IPS-NIHi11 (cell line): Measurements from ENCODE around the gene SLC43A1.

Experiments
- DNase-seq: peaks from one replicate; pipeline ENCODE4 v3.0.0; 2012; ENCODE audit warnings: mixed read lengths, low spot score

The SLC43A1 gene

DNA sequence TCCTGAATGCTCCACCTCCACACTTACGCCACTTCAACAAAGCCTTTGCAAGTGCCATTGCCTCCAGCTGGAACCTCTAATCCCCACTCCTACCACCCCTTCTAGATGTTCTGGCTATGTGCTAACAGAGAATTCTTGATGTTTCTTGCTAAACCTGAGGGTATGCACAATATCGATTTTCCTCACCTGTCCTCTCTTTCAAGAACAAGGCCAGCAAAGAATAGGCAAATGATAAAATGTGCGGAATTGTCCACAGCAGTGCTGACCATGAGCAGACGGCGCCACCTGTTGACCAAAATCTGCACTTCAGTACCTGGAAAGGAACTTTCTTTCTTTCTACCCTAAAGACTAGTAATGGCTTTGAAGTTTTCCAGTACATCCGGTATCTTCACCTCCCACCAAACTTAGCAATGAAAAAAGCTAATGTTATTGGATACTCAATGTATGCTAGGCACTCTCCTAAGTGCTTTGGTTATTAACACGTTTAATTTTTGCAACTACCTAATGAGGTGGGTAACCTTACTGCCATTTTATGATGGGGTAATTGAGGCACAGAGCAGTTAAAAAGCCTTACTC, 11.6 kb upstream of the SLC43A1 start:
- peak; percentile 58 for DNase-seq

GRCh38 chr11:57523419-57523818, 7.9 kb upstream of the SLC43A1 start:
- no peak for DNase-seq

- no peak for DNase-seq
These were observed 5.6 kb upstream of the SLC43A1 start for GRCh38 chr11:57521116-57521515.

DNA sequence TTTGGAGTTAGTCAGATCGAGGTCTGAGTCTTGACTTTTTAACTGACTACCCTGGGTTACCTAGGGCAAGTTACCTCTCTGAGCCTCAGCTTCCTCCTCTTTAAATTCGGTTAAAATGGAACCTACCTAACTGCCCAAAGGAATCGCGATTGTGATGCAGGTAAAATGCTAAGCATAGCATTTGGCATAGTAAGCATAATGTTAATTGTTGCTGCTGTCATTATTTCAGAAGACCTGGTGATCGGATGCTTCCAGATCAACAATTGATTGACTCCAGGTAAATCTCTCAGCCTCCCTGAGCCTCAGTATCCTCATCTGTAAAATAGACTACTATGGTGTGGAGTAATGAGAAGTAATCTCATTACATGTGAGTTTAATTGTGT, 550 bp upstream of the SLC43A1 start:
- DNase-seq: no peak

DNA sequence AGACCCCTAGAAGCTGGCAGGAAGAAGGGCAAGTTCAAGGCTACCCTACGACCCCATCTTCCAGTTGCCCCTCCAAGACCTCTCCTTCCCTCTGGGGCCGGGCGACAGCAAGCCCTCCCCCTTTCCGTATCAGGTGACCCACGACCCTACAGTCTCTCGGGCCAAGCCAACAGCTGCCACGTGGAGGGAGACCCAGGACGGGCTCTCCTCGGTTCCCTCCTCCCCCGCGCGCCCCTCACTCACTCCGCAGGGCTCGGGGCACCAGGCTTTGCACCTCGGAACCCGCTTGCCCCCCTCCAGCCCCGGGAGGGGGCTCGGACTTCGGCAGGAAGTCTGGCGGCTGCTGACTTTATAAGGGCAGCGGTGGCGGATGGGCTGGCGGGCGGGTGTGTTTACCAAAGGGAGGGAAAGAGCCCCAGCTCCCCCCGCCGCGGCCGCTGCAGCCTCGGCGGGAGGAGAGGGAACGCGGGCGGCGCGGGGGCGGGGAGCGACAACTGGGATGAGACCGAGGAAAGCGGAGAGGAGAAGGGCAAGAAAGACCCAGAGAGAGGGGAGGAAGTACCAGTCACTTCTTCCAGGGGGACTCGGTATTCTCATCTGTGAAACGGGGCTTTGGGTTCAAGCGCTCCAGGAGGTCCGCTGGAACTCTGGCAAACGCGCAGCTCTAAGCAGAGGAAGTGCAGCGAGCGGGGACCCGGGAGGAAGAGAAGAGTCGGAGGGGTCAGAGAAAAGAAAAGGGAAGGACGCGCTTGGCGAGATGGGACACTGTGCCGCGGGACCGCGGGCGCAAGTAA, 767 bp downstream of the SLC43A1 start:
- peak; percentile 73 for DNase-seq

- DNase-seq: peak; percentile 61
These were observed 1.5 kb downstream of the SLC43A1 start for GRCh38 chr11:57513911-57514537.

DNA sequence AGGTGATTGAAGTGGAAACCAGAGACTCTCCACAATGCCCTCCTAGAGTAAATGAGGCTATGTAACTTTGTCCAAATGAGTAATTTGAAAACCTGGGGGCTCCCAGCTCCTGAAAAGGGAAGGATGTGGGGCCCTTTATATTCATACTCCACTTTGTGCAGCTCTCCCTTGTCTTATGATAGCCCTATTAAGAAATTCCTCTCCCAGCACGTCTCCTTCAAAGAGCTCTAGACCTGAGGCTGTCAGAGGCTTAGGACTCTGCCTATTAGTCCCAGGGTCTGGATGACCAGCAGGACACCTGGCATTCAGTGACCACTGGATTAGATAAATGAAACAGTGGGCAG, 2.1 kb downstream of the SLC43A1 start:
- no peak for DNase-seq

DNA sequence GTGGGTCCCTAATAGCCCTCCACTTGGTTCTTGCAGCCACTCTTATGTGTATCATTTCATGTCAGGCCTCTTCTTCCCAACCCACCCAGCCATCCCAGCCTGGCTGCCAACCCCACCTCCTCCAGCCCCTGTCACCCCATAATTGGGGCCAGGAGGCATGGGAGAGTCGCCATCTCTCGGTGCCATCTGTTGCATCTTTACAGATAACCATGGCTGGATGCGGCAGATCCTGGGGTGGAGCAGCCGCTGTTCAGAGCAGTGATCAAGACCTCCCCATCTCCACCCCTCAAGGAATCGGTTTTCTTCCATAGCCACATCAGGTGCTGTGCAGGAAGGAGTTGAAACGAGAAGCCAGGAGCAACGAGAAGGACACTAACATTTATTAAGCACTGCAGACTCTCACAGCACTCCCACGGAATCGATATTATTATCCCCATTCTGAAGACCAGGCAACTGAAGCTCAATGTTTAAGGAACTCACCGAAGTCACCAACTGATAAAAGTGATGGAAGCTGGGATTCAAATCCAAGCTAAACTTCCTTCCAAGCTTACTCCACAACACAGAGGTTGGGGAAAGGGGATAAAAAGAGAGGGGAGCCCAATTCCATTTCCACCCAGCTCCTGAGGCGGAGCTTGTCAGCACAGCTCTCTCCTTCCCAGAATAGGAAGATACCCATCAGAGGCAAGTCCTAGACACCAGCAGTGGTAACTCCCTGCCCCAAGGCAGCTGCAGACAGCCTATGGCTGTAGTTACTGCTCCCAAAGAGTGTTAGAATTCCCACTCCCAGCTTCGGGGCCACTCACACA, 2.7 kb downstream of the SLC43A1 start:
- no peak for DNase-seq

DNA sequence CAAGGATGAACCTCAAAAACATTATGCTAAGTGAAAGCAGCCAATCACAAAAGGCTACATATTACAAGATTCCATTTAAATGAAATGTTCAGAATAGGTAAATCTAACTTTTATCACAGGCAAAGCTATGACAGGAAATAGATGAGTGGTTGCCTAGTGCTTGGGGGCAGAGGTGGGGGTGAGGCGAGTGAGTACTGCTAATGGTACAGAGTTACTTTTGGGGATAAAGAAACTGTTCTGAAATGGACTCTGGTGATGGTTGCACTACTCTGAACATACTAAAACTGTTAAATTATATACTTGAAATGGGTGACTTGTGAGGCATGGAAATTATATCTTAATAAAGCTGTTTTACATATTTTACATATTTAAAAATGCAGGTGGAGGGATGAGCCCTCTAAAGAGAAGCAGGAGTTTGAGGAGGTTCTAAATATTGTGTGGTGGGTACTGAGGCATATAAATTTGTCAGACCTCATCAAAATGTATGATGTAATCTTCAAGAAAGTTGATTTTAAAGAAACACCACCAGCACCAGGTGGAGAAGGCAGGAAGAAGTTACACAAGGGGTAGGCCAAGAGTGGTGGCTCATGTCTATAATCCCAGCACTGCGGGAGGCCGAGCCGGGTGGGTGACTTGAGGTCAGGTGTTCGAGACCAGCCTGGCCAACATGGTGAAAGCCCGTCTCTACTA, 3.6 kb downstream of the SLC43A1 start:
- no peak for DNase-seq

DNA sequence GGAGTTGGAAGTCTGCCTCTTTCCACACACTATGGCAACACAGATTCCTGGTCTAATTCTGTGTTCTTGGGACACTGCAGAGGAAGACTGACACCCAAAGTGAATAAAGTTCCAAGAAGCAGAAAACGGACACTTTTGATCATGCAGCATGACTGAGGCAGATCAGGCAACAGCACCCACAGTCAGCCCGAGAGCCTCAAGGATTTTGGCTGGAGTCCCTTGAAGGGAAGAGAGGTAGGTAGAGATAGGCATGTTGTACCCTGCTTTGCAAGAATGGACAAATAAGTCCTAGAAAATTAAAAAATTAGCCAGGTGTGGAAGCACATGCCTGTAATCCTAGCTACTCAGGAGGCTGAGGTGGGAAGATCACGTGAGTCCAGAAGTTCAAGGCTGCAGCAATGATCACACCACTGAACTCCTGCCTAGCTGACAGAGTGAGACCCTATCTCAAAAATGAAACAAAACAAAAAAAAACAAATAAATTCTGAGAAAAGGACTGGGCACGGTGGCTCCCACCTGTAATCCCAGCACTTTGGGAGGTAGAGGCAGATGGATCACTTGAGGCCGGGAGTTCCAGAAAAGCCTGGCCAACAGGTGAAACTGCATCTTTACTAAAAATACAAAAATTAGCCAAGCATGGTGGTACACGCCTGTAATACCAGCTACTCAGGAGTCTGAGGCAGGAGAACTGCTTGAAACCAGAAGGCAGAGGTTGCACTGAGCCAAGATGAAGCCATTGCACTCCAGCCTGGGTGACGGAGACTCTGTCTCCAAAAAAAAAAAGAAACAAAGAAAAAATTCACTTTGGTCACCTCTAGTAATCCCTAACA, 6.9 kb downstream of the SLC43A1 start:
- DNase-seq: no peak

DNA sequence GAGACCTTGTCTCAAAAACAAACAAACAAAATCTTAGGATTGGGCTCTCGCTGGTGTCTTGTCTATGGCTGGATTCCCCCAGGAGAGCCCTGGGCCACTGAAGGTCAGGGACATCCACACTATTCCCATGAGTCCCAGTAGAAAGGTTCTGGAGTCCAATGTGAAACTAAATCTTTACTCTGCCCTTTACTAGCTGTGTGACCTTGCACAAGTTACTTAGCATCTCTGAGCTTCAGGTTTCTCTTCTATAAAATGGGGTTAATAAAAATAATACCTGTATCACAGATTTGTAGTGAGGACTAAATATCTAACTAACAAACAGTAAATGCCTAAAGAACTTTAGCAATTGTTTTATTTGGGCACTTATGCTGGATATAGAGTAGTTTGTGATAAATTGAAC, 9.0 kb downstream of the SLC43A1 start:
- DNase-seq: no peak

DNA sequence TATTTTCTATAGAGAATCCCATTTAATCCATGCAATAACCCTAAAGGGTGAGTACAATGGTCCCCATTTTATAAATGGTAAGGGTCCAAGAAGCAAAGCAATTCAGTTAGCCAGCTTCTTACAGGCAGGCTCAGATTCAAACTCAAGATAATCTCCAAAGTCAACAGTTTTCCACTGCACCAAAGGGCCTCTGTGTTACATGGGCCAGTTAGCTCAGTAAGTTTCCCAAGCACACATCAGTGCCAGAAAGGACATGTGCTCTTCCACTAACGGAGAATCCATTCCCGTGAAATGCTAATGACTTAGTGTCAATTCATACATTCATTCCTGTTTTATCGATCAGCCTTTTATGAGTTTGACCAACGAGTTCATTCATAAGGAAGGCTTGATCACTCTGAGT, 11.0 kb downstream of the SLC43A1 start:
- DNase-seq: no peak

GRCh38 chr11:57502870-57503269, 12.6 kb downstream of the SLC43A1 start:
- DNase-seq: no peak

DNA sequence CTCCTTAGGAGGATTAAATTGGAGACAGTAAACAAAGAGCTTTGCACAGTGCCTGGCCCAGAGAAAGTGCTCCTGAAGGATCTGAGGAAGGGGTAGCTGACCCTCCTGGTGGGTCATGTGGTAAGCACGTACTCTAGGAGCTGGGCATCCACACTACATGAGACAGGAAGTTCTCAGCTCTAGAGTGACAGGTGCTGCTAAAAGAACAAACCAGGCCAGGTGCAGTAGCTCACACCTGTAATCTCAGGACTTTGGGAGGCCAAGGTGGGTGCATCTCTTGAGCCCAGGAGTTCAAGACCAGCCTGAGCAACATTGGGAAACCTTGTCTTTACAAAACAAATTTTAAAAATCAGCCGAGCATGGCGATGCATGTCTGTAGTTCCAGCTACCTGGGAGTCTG, 13.1 kb downstream of the SLC43A1 start:
- no peak for DNase-seq

- DNase-seq: no peak
These were observed 13.5 kb downstream of the SLC43A1 start for GRCh38 chr11:57501953-57502352.

- DNase-seq: no peak
These were observed 14.6 kb downstream of the SLC43A1 start for GRCh38 chr11:57500926-57501325.

DNA sequence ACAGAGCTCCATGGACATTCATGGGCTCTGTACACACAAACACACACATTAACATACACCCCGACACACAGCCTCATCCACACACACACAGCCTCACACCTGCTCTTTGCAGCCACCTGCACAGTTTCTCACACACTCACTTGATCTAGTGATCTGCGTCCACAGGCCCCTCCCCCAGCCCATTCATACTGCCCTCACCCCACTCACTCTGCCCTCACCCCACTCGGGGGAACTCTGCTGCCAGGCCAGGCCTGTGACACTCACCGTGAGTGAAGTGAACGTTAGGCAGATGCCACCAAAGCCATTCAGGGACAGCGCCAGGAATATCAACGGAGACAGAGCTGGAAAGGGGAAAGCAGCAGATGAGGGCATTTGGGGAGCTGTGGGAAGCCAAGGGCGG, 15.0 kb downstream of the SLC43A1 start:
- DNase-seq: no peak

DNA sequence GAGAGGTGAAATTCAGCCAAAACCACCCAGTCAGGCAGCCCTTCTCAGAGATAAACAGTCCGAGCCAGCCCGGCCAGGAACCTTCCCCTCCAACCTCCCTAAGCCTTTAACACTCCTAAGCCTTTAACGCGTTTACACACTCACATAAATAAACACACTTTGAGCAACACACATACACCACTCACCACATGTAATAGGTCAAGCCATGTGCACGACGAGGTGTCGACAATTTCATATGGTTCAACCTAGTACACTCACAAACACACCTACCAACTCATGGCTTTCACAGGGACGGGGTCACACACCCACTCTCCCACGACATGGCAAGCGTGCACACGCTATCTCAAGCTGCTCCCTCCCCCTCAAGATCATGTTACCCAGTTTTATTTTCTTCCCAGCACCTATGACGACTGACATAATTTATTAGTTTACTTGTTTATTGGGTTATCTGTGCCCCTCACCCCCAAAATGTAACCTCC, 15.5 kb downstream of the SLC43A1 start:
- DNase-seq: no peak

GRCh38 chr11:57499413-57499982, 16.0 kb downstream of the SLC43A1 start:
- peak; percentile 100 for DNase-seq

DNA sequence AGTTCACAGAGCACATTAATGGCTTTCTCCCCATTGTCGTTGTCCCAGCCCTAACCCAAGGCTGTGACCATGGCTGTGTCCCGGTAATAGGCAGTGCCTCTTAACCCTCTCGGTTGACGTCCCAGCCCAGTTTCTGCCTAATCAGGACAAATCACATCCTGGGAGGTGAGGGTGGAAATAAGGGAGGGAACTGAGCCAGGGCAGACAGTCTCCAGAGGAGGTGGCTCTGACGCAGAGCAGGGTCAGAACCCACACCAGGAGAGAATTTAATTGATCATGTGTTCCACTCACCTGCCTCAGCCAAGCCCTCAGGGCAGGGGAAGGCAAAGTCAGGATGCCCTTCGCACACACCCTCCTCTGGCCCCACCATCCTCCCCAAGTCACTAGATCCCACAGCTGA, 17.0 kb downstream of the SLC43A1 start:
- DNase-seq: no peak
